ENCODE measurements around the gene FXYD3.

Gene FXYD3

DNA sequence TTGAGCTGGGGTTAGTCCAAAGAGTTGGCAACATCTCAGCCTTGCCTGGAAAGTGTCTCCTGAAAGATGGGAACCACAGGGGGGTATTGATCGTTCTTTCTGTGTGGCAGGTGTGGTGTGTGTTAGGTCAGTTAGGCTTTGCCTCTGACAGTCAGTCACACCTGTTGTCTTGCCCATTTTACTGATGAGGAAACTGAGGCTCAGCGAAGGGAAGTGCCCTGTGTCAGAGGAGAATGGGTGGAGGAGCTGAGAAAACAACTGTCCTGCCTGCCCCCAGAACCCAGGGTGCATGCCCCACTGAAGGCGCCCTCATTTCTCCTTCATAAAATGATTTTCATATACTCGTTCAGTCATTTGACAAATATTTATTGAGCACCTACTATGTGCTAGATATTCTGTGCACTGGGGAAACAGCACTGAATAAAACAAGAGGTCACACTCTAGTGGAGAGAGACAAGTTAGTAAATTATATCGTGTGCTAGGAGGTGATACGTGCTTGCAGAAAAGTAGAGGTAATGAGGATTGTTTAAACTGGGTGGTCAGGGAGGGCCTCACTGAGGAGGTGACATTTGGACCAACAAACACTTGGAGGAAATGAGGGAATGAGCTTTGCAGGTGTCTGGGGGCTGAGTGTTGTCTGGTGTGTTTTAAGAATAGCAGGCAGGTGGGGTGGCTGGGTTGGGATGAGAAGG lies 40.5 kb downstream of the FXYD3 start:
- no peak for TF ChIP-seq POLR2AphosphoS5 (IDR thresholded peaks at IDR 0.05; ENCODE audit: low read depth, low read length)
- no peak for TF ChIP-seq FOXP2 (optimal IDR thresholded peaks at IDR 0.05; ENCODE audit: borderline replicate concordance, extremely low read depth, extremely low read length, insufficient read depth)
- TF ChIP-seq SIN3A (IDR thresholded peaks at IDR 0.05; ENCODE audit: borderline replicate concordance, insufficient read depth, low read length) = no peak
- TF ChIP-seq, protein P1, sequence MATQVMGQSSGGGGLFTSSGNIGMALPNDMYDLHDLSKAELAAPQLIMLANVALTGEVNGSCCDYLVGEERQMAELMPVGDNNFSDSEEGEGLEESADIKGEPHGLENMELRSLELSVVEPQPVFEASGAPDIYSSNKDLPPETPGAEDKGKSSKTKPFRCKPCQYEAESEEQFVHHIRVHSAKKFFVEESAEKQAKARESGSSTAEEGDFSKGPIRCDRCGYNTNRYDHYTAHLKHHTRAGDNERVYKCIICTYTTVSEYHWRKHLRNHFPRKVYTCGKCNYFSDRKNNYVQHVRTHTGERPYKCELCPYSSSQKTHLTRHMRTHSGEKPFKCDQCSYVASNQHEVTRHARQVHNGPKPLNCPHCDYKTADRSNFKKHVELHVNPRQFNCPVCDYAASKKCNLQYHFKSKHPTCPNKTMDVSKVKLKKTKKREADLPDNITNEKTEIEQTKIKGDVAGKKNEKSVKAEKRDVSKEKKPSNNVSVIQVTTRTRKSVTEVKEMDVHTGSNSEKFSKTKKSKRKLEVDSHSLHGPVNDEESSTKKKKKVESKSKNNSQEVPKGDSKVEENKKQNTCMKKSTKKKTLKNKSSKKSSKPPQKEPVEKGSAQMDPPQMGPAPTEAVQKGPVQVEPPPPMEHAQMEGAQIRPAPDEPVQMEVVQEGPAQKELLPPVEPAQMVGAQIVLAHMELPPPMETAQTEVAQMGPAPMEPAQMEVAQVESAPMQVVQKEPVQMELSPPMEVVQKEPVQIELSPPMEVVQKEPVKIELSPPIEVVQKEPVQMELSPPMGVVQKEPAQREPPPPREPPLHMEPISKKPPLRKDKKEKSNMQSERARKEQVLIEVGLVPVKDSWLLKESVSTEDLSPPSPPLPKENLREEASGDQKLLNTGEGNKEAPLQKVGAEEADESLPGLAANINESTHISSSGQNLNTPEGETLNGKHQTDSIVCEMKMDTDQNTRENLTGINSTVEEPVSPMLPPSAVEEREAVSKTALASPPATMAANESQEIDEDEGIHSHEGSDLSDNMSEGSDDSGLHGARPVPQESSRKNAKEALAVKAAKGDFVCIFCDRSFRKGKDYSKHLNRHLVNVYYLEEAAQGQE (IDR thresholded peaks at IDR 0.05; ENCODE audit: insufficient read depth in 1 of 2, low read depth in 2 of 2, low read length in 2 of 2) = no peak
- no peak for TF ChIP-seq TAF1 (IDR thresholded peaks at IDR 0.05; ENCODE audit: borderline replicate concordance, insufficient read depth, low read length)

DNA sequence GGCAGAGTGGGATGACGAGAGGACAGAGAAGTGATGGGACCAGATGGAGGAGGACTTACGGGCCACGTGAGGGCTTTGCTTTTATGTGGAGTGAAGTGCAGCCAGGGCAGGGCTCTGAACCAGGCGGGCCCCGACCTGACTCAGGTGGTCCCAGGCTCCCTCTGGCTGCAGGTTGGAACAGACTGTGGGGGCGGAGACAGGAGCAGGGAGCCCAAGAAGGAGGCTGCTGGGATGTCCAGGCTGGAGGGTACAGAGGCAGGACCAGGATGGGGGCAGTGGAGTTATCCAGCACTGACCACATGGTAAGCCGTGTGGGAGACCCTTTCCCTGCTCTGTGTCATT lies 41.0 kb downstream of the FXYD3 start:
- TF ChIP-seq, protein P1 (IDR thresholded peaks at IDR 0.05; ENCODE audit: insufficient read depth in 1 of 2, low read depth in 2 of 2, low read length in 2 of 2) = no peak
- TF ChIP-seq SIN3A (IDR thresholded peaks at IDR 0.05; ENCODE audit: borderline replicate concordance, insufficient read depth, low read length) = no peak
- TF ChIP-seq FOXP2 (optimal IDR thresholded peaks at IDR 0.05; ENCODE audit: borderline replicate concordance, extremely low read depth, extremely low read length, insufficient read depth) = no peak
- no peak for TF ChIP-seq TAF1 (IDR thresholded peaks at IDR 0.05; ENCODE audit: borderline replicate concordance, insufficient read depth, low read length)
- TF ChIP-seq POLR2AphosphoS5 (IDR thresholded peaks at IDR 0.05; ENCODE audit: low read depth, low read length) = no peak

DNA sequence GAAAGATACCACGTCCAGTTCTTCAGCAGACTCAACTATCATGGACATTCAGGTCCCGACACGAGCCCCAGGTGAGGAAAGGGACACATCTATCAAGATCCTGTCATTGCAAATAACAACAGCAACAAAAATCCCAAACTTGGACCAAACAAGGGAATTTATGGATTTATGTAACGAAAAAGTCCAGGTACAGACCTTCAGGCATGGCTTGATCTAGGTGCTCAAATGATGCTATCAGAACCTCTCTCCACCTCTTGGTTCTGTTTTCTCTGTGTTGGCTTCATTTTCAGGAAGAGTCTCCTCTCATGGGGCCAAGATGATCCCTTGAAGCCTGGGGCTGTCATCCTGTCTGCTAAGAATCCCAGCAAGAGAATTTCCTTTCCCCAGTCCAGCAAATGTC lies 41.8 kb downstream of the FXYD3 start:
- TF ChIP-seq POLR2AphosphoS5 (IDR thresholded peaks at IDR 0.05; ENCODE audit: low read depth, low read length) (no peak), SIN3A (IDR thresholded peaks at IDR 0.05; ENCODE audit: borderline replicate concordance, insufficient read depth, low read length) (no peak), FOXP2 (optimal IDR thresholded peaks at IDR 0.05; ENCODE audit: borderline replicate concordance, extremely low read depth, extremely low read length, insufficient read depth) (no peak), TAF1 (IDR thresholded peaks at IDR 0.05; ENCODE audit: borderline replicate concordance, insufficient read depth, low read length) (no peak)
- TF ChIP-seq, protein P1 (IDR thresholded peaks at IDR 0.05; ENCODE audit: insufficient read depth in 1 of 2, low read depth in 2 of 2, low read length in 2 of 2) = no peak

DNA sequence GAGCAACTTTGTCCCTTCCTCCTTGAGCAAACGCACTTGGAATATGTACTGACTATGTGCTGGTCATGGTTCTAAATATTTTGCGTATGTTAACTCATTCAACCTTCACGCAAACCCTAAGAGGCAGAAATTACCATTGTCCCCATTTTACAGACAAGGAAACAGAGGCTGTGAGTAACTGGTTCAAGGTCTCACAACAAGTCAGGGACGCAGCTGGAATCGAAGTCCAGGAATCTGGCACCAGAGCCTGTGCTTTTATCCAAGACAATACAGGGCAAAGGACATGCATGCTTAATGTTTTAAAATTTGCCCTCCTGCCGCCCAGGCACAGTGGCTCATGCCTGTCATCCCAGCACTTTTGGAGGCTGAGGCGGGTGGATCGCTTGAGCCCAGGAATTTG lies 44.0 kb downstream of the FXYD3 start:
- TF ChIP-seq TAF1 (IDR thresholded peaks at IDR 0.05; ENCODE audit: borderline replicate concordance, insufficient read depth, low read length) = no peak
- TF ChIP-seq, protein P1 (IDR thresholded peaks at IDR 0.05; ENCODE audit: insufficient read depth in 1 of 2, low read depth in 2 of 2, low read length in 2 of 2) = no peak
- TF ChIP-seq POLR2AphosphoS5 (IDR thresholded peaks at IDR 0.05; ENCODE audit: low read depth, low read length) = no peak
- no peak for TF ChIP-seq SIN3A (IDR thresholded peaks at IDR 0.05; ENCODE audit: borderline replicate concordance, insufficient read depth, low read length)

Measured in PFSK-1 (cell line).